ENCODE data around the gene EIF3K.
A peak's percentile ranks its signal among the peaks of the same experiment; 100 is the strongest.

The EIF3K gene

GRCh38 chr19:38669552-38669951, 50.6 kb downstream of the EIF3K start:
- no peak for DNase-seq

DNA sequence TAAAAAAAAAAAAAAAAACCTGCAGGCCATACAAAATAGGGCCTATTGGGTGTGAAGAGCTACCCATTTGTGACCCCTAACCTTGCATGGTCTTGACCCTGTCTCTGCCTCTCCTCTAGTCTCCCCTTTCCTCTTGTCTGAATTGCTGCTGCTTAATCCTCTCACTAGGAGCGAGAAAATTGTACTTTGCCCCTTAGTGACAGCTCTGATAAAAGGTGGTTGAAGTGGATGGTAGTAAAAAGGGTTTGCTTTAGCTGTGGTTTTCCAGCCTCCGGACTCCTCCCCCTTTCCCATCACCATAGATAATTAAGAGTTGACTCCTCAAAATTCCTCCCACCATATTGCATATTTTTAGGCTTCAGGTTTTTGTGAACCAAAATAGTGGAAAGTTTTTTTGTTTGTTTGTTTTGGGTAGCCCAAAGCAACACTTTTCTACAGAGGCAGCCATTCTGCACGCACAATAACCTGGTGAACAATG, 52.0 kb downstream of the EIF3K start:
- DNase-seq = no peak

GRCh38 chr19:38671654-38672053, 52.7 kb downstream of the EIF3K start:
- no peak for DNase-seq

GRCh38 chr19:38673030-38673429, 54.0 kb downstream of the EIF3K start:
- no peak for DNase-seq

DNA sequence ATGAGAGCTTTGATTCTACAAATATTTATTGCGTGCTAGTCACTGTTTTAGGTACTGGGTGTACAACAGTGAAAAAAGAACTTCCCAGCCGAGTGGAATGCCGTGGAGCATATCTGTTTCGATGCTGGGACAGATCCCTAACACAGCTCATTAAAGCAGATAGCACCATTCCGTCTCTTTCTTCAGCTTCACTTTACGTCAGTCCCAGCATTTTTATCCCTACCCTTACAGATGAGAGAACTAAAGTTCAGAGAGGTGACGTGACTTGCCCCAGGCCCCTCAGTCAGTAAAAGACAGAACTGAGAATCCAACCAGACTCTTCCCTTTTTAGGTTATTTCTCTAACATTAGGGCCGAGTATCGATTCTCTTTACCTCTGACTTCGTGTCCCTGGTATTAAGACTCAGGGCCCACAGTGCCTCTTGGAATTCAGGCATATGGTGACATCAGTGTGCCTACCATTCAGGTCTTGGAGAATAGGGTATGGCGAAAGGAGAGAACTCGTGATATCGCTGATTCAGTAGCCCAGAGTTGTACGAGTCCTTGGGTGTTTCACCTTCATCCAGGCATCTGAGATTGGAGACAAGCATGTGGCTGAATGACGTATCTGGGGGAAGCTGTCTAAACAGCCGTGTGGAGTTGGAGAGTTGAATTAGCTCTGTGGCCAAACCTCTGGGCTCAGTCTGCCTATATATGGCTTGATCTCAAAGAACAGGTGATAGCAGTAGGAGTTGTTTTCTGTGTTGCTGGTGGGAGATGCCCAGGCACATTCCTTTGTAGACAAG, 55.6 kb downstream of the EIF3K start:
- DNase-seq = no peak

DNA sequence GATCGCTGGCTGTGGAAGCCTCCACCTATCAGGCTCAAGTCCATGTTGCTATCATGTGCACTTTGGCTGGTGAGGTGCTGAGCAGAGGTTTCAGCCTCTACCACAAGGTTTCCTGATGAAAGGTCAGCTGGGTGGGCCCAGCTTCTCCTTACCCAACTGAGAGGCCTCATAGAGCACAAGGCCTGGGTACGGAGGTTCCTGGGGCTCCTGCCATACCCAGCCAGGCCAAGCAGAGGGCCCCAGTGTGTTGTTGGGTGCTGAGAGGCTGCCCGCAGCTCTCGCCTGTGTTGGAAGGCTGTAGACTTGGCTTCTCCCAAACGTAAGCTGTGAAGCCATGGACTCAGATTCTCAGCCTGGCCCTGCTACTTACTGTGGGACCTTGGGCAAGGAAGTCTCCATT, 56.6 kb downstream of the EIF3K start:
- DNase-seq = no peak

- DNase-seq = no peak
Observed at GRCh38 chr19:38676023-38676877, 57.3 kb downstream of the EIF3K start.

DNA sequence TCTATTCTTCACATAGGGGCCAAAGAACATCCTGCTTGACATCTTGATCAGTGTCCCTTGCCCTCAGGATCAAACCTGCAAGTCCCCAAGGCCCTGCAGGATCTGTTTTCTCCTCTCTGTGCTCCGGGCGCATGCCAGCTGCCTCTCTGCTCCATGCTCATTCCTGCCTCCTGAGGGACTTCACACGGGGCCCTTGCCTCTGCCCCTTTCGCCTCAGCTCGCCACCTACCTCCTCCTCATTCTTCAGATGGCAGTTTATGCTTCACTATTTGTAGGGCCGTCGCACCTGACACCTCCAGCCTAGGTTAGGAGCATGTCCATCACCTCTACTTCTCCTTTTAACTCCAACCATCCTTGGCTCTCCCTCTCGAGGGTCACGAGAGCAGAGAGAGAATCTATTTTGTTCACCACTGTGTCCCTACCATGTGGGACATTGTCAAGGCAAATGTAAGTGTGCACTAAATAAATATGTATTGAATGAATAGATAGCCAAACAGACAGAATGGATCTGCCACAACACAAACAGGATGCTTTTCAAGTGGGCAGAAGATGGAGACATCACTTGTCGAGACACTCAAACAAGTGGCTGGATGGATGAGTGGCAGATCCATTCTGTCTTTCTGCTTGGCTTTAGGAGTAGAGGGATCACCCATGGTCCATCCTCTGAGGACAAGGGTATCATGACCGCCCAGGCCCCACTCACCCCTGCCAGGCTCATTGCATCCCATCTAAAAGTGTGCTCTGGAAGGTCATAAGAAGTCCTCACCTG, 58.1 kb downstream of the EIF3K start:
- DNase-seq = no peak

DNA sequence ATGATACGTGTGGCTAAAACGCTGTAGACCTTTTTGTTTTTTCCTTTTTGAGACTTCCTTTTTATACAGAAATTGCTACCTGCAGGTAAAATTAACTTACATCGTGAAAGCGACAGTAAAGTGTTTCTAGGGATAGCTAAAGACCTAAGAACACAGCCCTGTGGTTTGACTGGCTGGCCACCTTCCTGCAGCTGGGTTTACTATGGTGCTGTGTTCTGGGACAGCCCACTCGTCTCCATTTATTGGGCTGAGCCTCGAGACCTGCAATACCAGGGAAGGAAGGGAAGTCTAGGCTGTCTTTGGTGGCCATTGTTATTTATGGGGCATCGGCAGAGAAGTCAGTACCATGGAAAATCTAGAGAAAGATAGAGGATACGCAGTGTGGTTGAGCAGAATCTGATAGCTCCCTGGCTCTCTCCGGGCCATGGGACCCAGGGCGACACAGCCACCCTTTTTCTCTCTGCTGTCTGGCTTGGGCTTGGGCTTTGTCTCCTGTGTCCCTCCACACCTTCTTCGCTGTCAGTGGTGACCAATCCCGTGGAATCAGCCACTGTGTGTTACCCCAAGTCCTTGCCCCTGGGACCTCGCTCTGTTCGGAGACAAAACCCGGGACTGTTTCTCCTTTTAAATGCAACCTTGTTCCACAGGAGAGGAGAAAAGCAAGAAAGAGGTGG, 59.4 kb downstream of the EIF3K start:
- no peak for DNase-seq

DNA sequence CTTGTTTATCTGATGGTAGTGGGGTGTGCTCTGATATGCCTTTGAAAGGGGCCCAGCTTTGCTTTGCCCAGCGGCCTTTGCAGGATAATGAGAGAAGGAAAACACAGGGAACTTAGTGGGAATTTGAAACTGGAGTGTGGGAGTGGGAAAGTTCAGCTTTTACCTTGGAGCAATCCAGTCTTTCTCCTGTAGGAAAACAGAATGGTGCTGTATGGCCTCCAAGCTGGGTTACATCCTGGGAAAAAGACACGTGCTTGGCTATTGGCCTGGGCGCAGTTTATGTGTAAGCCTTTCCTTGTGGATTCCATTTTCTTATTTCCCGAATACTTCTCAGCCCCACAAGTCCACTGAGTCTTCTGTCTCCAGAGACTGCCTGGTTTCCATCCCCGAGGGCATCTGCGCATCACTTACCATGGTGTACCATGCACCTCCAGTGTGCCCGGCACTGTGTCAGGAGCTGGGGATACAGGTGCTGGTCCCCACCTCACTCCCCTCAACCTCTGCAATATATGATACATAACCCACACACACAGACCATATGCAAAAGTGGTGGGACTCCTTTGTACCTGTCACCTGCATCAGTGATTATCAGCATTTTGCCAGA, 60.0 kb downstream of the EIF3K start:
- no peak for DNase-seq

- no peak for DNase-seq
Observed at GRCh38 chr19:38679839-38680238, 60.9 kb downstream of the EIF3K start.

- DNase-seq = no peak
Observed at GRCh38 chr19:38682195-38682867, 63.3 kb downstream of the EIF3K start.

- no peak for DNase-seq
Observed at GRCh38 chr19:38682872-38683392, 63.9 kb downstream of the EIF3K start.

GRCh38 chr19:38683393-38684077, 64.5 kb downstream of the EIF3K start:
- peak; percentile 58 for DNase-seq

GRCh38 chr19:38684078-38684861, 65.3 kb downstream of the EIF3K start:
- DNase-seq = peak; percentile 24

DNA sequence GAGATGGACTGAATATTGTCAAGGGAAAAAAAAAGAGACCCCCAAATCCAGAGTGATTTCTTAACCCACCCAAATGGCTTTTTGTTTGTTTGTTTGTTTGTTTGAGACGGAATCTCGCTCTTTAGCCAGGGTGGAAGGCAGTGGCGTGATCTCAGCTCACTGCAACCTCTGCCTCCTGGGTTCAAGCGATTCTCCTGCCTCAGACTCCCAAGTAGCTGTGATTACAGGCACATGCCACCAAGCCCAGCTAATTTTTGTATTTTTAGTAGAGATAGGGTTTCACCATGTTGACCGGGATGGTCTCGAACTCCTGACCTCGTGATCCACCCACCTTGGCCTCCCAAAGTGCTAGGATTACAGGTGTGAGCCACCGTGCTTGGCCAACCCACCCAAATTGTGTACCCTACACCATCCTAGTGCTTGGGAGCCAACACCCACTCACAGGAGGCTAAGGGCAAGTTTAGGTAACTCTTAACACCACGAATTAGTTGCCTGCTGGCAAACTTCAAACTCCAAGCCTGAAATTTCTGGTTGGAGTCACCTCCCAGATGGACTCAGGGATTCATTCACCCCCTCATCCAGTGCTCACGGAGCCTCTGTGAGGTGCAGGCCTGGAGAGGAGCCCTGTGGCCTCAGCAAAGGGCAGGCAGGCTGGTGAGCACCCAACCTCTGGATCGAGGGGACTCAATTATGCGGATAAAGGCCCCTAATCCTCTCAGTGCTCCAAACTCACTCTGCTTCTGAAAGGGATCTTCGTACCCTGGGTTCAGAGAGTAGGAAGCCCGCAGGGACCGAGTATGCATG, 66.1 kb downstream of the EIF3K start:
- no peak for DNase-seq

DNA sequence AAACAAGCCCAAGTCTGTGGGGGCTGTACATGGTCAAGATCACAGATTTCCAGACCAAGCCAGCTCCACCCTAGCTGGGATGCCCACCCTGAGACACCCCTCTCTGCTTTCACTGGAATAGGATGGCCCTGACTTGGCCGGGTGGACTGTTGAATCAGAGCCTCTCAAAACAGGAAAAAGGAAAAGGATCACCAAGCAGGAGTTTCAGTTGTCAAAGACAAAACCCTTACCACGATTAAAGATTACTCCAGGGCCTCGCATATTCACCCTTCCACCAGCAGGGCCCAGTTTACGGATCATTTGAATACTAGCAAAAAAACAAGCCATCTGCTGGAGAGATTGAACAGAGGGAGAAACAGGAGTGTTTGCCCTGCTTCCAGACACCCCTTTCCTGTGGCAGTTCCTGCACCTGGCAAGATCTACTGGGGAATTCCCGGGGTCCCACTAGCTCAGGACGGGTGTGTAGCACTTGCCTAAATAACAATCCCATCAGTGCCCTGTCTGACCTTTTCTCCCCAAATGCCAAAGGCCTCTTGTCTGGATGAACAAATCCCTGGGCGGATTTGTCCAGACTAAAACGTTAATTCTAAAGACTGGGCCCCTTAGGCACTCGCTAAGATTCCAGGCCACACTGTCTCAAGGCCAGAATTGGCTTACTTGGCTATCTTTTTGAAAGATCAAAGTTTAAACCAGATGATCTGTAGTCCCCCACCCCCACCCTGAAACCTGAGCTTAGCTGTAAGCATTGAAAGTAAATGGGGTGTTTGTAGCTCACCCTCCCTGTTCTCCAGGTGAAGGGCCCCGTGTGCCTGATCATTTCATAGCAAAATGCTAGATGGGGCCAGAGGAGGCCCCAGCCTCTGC, 66.9 kb downstream of the EIF3K start:
- no peak for DNase-seq

DNA sequence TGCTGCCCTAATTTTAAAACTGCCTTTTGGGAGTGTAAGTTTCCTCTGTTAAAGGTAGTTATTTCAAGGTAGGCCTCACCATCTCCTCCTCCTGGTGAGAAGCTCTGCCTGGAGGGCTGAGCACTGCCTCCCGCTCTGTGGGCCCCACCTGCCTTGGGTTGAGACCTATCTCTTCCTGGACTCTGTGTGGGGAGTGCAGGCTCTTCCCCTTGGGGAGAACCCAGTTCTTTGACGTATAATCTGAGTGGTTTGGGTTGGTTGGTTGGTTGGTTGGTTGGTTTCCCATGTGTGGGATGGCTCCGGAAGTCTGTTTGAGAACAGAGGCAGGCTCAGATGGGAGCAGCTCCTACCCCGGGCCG, 67.5 kb downstream of the EIF3K start:
- peak; percentile 16 for DNase-seq

All from stimulated activated CD4-positive, alpha-beta T cell treated with anti-CD3 and anti-CD28 coated beads, Interleukin-1b, Interleukin-23, amount 100 ng/mL, for 48 hours (primary cell).